Fibroblast of pulmonary artery (primary cell): ENCODE data around the gene MTMR1.
A peak's percentile ranks its signal among the peaks of the same experiment; 100 is the strongest.

Experiments used
- DNase-seq: peaks from one replicate; pipeline ENCODE4 v3.0.0-alpha.2; 2010; ENCODE audit warnings: low read depth
- H3K4me3 ChIP-seq: replicated peaks from 2 replicates; pipeline ENCODE4 v1.5.1; 2011; ENCODE audit warnings: low read depth, mild to moderate bottlenecking, control low read depth, low read length, moderate library complexity
- CTCF ChIP-seq: IDR thresholded peaks from 2 replicates; pipeline ENCODE4 v1.5.1; 2011; ENCODE audit warnings: mild to moderate bottlenecking, control low read depth, low read length, inconsistent platforms; ENCODE audit errors: missing control alignments

Gene MTMR1

GRCh38 chrX:150692831-150693724, at the start of gene MTMR1:
TSS of gene MTMR1 (plus strand) at chrX:150693396. CDS start at chrX:150693531, 135 bp downstream.
- peak within 1 kb of the TSS; percentile 65 for H3K4me3 ChIP-seq
- DNase-seq: no peak
- no peak for TF ChIP-seq CTCF

- no peak overlapping the region for H3K4me3 ChIP-seq
- DNase-seq: no peak
- no peak for TF ChIP-seq CTCF
These were observed 49.2 kb upstream of the MTMR1 start for GRCh38 chrX:150643958-150644357.

- H3K4me3 ChIP-seq: no peak overlapping the region
- DNase-seq: no peak
- no peak for TF ChIP-seq CTCF
These were observed 48.8 kb upstream of the MTMR1 start for GRCh38 chrX:150644422-150644821.

GRCh38 chrX:150647331-150647730, 45.9 kb upstream of the MTMR1 start:
- DNase-seq: no peak
- no peak for TF ChIP-seq CTCF
- no peak overlapping the region for H3K4me3 ChIP-seq

- no peak overlapping the region for H3K4me3 ChIP-seq
- no peak for TF ChIP-seq CTCF
- no peak for DNase-seq
These were observed 44.8 kb upstream of the MTMR1 start for GRCh38 chrX:150648296-150648940.

GRCh38 chrX:150649096-150649870, 43.9 kb upstream of the MTMR1 start:
- H3K4me3 ChIP-seq: no peak overlapping the region
- peak; percentile 56 for DNase-seq
- no peak for TF ChIP-seq CTCF
